ENCODE results near the gene SLC12A1. TPM values are rescaled to one million over a fixed set of nuclear protein-coding genes. Genes with fewer than 3 reads are reported as not detected.

SLC12A1 gene
- total and polyA plus RNA-seq, 2 experiments from 2014 or later: 0.57 to 0.59 TPM

DNA sequence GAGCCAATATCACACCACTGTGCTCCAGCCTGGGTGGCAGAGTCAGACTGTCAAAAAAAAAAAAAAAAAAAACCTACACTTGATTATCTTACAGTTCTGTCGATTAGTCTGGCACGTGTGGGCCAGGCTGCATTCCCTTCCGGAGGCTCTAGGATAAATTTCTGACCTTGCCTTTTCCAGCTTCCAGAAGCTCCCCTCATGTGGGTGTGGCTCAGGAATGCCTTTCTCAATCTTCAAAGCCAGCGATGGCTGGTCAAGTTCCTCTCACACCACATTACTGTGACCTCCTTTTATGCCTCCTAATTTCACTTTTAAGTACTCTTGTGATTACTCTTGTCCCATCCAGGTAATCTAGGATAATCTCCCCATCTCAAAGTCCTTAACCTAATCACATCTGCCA, 66.9 kb downstream of the SLC12A1 start:
- 0 out of 2 replicates have a peak overlapping the region, but pooled peaks have one; percentile 18 for H2AFZ ChIP-seq
- H3K4me3 ChIP-seq: no peak overlapping the region
- no peaks in the 10 kb centered on the region for H3K36me3 Mint-ChIP-seq (ENCODE audit: low read depth)
- H3K4me2 ChIP-seq: no peak overlapping the region
- H3K27ac ChIP-seq (ENCODE audit: low read depth): no peak overlapping the region
- H3K27me3 ChIP-seq (ENCODE audit: insufficient read depth): no peaks in the 10 kb centered on the region
- H3F3A ChIP-seq (replicated peaks; ENCODE audit: low read depth): no peaks in the 10 kb centered on the region
- no peaks in the 10 kb centered on the region for H3K79me2 ChIP-seq (replicated peaks; ENCODE audit: insufficient read depth)
- peaks cover 5% of the 10 kb centered on the region for H3K4me1 Mint-ChIP-seq
- H3K27me3 Mint-ChIP-seq (ENCODE audit: insufficient read depth, low read depth, poor library complexity): no peaks in the 10 kb centered on the region
- H3K4me3 Mint-ChIP-seq: no peak overlapping the region
- H3K27ac Mint-ChIP-seq: no peak overlapping the region
- H3K36me3 ChIP-seq (ENCODE audit: insufficient read depth): no peaks in the 10 kb centered on the region
- peaks cover 14% of the 10 kb centered on the region; the same call in 1 of the 2 replicates for H3K9me2 ChIP-seq (ENCODE audit: insufficient read depth)
- ATAC-seq: no peak
- H3K4me1 ChIP-seq (ENCODE audit: insufficient read depth): peaks cover 20% of the 10 kb centered on the region
- no peaks in the 10 kb centered on the region for H3K9me3 Mint-ChIP-seq
- DNase-seq (ENCODE audit: low spot score): peak; percentile 34
- no peak for TF ChIP-seq CREB1 (CRISPR knock-in tag; IDR thresholded peaks at IDR 0.05; ENCODE audit: low read depth)
- TF ChIP-seq, protein P1, sequence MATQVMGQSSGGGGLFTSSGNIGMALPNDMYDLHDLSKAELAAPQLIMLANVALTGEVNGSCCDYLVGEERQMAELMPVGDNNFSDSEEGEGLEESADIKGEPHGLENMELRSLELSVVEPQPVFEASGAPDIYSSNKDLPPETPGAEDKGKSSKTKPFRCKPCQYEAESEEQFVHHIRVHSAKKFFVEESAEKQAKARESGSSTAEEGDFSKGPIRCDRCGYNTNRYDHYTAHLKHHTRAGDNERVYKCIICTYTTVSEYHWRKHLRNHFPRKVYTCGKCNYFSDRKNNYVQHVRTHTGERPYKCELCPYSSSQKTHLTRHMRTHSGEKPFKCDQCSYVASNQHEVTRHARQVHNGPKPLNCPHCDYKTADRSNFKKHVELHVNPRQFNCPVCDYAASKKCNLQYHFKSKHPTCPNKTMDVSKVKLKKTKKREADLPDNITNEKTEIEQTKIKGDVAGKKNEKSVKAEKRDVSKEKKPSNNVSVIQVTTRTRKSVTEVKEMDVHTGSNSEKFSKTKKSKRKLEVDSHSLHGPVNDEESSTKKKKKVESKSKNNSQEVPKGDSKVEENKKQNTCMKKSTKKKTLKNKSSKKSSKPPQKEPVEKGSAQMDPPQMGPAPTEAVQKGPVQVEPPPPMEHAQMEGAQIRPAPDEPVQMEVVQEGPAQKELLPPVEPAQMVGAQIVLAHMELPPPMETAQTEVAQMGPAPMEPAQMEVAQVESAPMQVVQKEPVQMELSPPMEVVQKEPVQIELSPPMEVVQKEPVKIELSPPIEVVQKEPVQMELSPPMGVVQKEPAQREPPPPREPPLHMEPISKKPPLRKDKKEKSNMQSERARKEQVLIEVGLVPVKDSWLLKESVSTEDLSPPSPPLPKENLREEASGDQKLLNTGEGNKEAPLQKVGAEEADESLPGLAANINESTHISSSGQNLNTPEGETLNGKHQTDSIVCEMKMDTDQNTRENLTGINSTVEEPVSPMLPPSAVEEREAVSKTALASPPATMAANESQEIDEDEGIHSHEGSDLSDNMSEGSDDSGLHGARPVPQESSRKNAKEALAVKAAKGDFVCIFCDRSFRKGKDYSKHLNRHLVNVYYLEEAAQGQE (IDR thresholded peaks at IDR 0.05; ENCODE audit: unreplicated experiment): no peak
- no peak for TF ChIP-seq POLR2AphosphoS5 (IDR thresholded peaks at IDR 0.05; ENCODE audit: low read depth)
- TF ChIP-seq ZNF114 (CRISPR knock-in tag; IDR thresholded peaks at IDR 0.05): no peak
- TF ChIP-seq, protein P2, sequence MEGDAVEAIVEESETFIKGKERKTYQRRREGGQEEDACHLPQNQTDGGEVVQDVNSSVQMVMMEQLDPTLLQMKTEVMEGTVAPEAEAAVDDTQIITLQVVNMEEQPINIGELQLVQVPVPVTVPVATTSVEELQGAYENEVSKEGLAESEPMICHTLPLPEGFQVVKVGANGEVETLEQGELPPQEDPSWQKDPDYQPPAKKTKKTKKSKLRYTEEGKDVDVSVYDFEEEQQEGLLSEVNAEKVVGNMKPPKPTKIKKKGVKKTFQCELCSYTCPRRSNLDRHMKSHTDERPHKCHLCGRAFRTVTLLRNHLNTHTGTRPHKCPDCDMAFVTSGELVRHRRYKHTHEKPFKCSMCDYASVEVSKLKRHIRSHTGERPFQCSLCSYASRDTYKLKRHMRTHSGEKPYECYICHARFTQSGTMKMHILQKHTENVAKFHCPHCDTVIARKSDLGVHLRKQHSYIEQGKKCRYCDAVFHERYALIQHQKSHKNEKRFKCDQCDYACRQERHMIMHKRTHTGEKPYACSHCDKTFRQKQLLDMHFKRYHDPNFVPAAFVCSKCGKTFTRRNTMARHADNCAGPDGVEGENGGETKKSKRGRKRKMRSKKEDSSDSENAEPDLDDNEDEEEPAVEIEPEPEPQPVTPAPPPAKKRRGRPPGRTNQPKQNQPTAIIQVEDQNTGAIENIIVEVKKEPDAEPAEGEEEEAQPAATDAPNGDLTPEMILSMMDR (conservative IDR thresholded peaks at IDR 0.05; ENCODE audit: low read depth in 2 of 2): no peak
- no peak for TF ChIP-seq STAT1 (IDR thresholded peaks at IDR 0.05; ENCODE audit: unreplicated experiment)
- no peak for TF ChIP-seq ZNF331 (CRISPR knock-in tag; IDR thresholded peaks at IDR 0.05; ENCODE audit: low read depth)
- TF ChIP-seq NANOG (IDR thresholded peaks at IDR 0.05; ENCODE audit: borderline replicate concordance): no peak
- TF ChIP-seq EZH2phosphoT487 (IDR thresholded peaks at IDR 0.05; ENCODE audit: unreplicated experiment): no peak
- TF ChIP-seq, protein P3, sequence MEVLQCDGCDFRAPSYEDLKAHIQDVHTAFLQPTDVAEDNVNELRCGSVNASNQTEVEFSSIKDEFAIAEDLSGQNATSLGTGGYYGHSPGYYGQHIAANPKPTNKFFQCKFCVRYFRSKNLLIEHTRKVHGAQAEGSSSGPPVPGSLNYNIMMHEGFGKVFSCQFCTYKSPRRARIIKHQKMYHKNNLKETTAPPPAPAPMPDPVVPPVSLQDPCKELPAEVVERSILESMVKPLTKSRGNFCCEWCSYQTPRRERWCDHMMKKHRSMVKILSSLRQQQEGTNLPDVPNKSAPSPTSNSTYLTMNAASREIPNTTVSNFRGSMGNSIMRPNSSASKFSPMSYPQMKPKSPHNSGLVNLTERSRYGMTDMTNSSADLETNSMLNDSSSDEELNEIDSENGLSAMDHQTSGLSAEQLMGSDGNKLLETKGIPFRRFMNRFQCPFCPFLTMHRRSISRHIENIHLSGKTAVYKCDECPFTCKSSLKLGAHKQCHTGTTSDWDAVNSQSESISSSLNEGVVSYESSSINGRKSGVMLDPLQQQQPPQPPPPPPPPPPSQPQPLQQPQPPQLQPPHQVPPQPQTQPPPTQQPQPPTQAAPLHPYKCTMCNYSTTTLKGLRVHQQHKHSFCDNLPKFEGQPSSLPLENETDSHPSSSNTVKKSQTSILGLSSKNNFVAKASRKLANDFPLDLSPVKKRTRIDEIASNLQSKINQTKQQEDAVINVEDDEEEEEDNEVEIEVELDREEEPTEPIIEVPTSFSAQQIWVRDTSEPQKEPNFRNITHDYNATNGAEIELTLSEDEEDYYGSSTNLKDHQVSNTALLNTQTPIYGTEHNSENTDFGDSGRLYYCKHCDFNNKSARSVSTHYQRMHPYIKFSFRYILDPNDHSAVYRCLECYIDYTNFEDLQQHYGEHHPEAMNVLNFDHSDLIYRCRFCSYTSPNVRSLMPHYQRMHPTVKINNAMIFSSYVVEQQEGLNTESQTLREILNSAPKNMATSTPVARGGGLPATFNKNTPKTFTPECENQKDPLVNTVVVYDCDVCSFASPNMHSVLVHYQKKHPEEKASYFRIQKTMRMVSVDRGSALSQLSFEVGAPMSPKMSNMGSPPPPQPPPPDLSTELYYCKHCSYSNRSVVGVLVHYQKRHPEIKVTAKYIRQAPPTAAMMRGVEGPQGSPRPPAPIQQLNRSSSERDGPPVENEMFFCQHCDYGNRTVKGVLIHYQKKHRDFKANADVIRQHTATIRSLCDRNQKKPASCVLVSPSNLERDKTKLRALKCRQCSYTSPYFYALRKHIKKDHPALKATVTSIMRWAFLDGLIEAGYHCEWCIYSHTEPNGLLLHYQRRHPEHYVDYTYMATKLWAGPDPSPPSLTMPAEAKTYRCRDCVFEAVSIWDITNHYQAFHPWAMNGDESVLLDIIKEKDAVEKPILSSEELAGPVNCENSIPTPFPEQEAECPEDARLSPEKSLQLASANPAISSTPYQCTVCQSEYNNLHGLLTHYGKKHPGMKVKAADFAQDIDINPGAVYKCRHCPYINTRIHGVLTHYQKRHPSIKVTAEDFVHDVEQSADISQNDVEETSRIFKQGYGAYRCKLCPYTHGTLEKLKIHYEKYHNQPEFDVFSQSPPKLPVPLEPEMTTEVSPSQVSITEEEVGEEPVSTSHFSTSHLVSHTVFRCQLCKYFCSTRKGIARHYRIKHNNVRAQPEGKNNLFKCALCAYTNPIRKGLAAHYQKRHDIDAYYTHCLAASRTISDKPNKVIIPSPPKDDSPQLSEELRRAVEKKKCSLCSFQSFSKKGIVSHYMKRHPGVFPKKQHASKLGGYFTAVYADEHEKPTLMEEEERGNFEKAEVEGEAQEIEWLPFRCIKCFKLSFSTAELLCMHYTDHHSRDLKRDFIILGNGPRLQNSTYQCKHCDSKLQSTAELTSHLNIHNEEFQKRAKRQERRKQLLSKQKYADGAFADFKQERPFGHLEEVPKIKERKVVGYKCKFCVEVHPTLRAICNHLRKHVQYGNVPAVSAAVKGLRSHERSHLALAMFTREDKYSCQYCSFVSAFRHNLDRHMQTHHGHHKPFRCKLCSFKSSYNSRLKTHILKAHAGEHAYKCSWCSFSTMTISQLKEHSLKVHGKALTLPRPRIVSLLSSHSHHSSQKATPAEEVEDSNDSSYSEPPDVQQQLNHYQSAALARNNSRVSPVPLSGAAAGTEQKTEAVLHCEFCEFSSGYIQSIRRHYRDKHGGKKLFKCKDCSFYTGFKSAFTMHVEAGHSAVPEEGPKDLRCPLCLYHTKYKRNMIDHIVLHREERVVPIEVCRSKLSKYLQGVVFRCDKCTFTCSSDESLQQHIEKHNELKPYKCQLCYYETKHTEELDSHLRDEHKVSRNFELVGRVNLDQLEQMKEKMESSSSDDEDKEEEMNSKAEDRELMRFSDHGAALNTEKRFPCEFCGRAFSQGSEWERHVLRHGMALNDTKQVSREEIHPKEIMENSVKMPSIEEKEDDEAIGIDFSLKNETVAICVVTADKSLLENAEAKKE (CRISPR knock-in tag; IDR thresholded peaks at IDR 0.05): no peak
- TF ChIP-seq JUNB (IDR thresholded peaks at IDR 0.05; ENCODE audit: unreplicated experiment): no peak
- TF ChIP-seq EZH2 (IDR thresholded peaks at IDR 0.05; ENCODE audit: low read depth, unreplicated experiment): no peak
- TF ChIP-seq, protein P4, sequence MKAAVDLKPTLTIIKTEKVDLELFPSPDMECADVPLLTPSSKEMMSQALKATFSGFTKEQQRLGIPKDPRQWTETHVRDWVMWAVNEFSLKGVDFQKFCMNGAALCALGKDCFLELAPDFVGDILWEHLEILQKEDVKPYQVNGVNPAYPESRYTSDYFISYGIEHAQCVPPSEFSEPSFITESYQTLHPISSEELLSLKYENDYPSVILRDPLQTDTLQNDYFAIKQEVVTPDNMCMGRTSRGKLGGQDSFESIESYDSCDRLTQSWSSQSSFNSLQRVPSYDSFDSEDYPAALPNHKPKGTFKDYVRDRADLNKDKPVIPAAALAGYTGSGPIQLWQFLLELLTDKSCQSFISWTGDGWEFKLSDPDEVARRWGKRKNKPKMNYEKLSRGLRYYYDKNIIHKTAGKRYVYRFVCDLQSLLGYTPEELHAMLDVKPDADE (IDR thresholded peaks at IDR 0.05): no peak
- no peaks in the 10 kb centered on the region for H4K20me1 ChIP-seq (replicated peaks; ENCODE audit: insufficient read depth)

Measured in GM23338 (cell line).